NCI-H1694 treated with DMSO at 0.1 percent for 48 hours (cell line): ENCODE measurements around the gene NFE2L2.
"Not testable (repeated sequence)": the region's sequence is repeated elsewhere in the genome, so short reads cannot be mapped to it uniquely, and the experiment has no call there.

ENCODE experiments used
- DNase-seq: peaks from one replicate; lab custom pipeline; 2025; lab: John Stamatoyannopoulos, UW

Gene NFE2L2

GRCh38 chr2:177190941-177191340, 73.6 kb downstream of the NFE2L2 start:
- no peak for DNase-seq

GRCh38 chr2:177188482-177189469, 75.8 kb downstream of the NFE2L2 start:
- DNase-seq: no peak

GRCh38 chr2:177187631-177188312, 76.8 kb downstream of the NFE2L2 start:
- no peak for DNase-seq

GRCh38 chr2:177186038-177186437, 78.5 kb downstream of the NFE2L2 start:
- not testable (repeated sequence) for DNase-seq

GRCh38 chr2:177184606-177185005, 79.9 kb downstream of the NFE2L2 start:
- no peak for DNase-seq

- no peak for DNase-seq
Observed at GRCh38 chr2:177183860-177184259, 80.7 kb downstream of the NFE2L2 start.
